Middle frontal gyrus (tissue), 1 donor: Measurements from ENCODE around the gene FST.

Experiments used
- DNase-seq: peaks from one replicate; pipeline ENCODE4 v3.0.0-alpha.2; 2015; ENCODE audit warnings: low spot score; ENCODE audit errors: extremely low spot score

FST gene

GRCh38 chr5:53480416-53481158 lies at the start of gene FST:
Gene FST (plus strand): TSS chr5:53480629. CDS start chr5:53480792, 163 bp downstream.
- no peak for DNase-seq

DNA sequence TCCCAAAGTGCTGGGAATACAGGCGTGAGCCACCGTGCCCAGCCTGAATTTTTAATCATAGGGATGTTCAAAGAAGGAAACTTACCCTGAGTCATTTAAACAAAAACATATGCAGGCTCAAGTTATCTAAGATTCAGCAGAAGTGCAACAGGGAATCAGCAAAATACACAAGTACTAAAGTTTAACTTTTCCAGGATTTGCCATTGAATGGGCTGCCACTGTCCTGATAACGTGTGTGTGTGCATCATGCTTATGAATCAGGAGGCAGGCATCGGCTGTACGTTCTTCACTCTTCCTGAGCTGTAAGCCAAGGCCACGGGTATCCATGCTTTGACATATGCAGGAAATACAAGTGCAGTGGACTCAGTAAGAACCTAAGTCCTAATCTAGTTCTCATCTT lies 48.8 kb upstream of the FST start:
- DNase-seq, result no peak

DNA sequence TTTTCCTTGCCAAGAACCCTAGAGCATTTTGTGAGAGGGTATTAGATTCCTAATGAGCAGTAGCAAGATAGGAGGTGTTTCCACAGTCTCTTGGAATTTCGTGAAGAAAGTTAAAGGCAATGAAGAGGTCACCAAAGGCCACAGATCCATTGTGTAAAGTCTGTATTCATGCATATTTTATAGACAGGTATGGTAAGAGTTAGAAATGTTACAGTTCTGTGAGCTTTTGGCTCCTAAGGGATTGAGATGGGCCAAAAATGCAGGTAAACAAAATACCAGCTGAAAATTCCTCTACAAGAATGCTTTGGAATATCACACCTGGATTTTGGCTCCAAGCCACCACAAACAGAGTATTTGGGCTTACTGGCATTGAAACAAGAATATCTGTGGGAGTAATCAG lies 47.4 kb upstream of the FST start:
- no peak for DNase-seq

- no peak for DNase-seq
Observed at GRCh38 chr5:53434541-53434940, 45.9 kb upstream of the FST start.

DNA sequence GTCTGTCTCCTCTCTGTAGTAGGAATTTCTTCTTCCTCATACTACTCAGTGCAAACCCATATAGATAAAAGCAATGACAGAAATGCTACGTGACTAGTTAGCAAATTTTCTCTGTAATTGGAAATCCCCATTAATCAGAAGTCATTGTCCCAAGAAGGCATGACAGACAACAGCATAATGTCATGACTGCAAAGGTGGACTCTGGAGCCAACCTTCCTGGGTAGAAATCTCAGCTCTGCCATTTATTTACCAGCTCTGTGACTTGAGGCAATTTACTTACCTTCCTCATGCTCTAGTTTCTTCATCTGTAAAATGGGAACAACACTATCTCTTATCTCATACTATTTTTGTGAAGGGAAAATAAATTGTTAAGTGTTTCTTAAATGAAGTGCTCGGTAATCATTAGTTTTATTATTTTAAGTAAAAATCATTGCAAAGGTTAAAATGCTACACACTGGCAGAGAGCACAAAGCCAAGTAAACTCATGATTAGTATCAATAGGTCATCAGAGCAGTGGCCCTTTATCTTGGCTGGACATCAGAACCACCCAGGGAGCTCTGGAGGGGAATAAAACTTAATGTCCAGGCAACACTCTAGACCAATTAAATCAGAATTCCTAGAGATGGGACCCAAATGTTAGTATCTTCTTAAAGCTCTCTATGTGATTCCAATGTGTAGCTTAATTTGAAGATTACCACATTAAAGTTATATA lies 43.8 kb upstream of the FST start:
- no peak for DNase-seq

DNA sequence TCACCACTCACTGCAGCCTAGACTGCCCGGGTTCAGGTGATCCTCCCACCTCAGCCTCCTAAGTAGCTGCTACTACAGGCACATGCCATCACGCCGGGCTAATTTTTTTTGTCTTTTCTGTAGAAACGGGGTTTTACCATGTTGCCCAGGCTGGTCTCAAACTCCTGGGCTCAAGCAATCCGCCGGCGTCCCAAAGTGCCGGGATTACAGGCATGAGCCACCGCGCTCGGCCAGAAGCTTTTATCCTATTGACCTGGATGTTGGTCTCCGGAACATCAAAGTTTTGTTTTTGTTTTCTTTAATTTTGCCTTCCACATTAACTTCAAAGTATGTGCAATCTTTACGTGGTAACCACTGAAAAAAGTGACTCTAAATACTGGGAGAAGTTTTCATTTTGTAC lies 42.4 kb upstream of the FST start:
- DNase-seq, result no peak

- no peak for DNase-seq
Observed at GRCh38 chr5:53438486-53439472, 41.6 kb upstream of the FST start.

GRCh38 chr5:53442961-53443360 lies 37.5 kb upstream of the FST start:
- DNase-seq, result no peak

DNA sequence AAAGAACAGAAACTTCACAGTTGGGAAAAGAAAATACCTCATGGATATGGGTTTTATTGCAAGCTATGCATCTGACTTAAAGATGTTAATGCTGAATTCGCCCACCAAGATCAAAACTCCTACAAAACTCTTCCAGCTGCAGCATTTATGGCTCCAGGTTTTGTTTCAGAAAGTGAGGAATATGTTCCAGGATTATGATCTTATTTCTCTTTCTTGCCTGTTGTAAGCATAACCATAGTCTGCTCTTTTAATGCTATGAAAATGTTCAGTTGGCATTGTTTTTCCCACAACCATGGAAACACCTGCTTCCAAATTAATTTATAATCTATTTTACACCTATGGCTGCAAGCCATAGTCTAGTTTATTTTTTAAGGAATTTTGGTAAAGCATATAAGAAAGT lies 34.9 kb upstream of the FST start:
- no peak for DNase-seq

GRCh38 chr5:53446908-53447307 lies 33.5 kb upstream of the FST start:
- no peak for DNase-seq

DNA sequence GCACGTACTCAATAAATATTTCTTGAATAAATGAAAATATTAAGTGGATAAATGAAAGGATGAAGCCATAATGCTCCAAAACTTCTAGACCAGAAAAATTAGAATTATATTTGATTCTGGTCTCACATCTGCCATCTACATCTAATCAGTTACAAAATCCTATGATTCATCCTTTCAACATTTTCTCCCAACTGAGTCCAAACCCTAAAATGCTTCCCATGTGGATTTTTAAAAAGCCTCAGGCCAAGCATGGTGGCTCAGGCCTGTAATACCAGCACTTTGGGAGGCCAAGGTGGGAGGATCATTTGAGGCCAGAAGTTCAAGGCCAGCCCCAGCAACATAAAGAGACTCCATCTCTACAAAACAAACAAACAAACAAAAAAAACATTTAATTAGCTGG lies 31.6 kb upstream of the FST start:
- no peak for DNase-seq

DNA sequence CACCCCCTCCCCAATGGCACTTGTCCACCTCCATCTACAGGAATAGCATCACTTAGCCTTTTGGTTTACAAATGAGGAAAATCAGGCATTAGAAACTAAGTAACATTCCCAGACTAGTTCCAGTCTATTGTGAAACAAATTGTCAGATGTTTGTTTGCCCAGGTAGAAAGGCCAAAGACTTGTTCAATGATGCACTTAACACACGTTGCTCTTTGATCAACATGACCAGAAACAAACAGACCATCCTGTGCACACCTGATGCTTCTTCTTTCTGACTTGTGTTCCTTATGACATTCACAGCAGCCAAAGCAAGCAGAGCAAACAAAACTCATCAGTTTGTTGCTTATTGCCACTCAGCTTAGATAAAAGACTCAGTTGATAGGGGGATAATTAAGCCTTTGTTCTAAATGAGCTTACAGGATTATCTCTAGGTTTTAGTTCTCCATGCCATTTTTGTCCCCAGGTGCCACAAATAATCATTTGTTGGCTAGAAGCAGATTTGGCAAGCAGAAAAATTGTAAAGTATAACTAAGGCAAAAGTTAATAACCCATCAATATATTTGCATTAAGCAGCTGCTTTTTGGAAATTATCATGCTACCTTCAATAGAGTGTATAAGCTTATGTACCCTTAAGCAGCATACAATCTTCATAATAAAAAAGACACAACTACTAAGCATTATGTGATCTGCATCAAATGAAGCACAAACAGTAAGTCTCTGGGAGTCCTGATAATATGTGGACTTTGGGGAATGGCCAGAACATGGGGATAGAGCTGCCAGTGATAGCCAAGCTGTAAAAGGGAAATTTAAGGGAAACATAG lies 26.3 kb upstream of the FST start:
- DNase-seq, result no peak

- no peak for DNase-seq
Observed at GRCh38 chr5:53454719-53455000, 25.8 kb upstream of the FST start.

DNA sequence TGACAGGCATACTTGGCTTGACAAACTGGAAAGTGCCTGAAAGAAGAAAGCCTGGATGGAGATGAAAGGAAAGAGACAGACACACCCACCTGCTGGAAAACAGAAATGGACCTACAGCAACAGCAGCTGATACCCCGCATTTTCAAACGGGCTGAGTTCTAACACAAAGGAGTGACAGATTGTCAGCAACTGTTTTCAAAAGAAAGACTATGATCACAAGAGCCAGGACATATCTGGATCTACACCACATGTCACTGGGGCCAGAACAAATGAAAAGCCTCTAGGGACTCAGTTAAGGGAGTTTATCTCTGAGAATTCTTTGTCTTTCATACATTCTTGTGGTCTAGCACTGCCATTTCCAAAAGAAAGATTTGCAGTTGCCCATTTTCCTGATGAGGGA lies 24.1 kb upstream of the FST start:
- no peak for DNase-seq

DNA sequence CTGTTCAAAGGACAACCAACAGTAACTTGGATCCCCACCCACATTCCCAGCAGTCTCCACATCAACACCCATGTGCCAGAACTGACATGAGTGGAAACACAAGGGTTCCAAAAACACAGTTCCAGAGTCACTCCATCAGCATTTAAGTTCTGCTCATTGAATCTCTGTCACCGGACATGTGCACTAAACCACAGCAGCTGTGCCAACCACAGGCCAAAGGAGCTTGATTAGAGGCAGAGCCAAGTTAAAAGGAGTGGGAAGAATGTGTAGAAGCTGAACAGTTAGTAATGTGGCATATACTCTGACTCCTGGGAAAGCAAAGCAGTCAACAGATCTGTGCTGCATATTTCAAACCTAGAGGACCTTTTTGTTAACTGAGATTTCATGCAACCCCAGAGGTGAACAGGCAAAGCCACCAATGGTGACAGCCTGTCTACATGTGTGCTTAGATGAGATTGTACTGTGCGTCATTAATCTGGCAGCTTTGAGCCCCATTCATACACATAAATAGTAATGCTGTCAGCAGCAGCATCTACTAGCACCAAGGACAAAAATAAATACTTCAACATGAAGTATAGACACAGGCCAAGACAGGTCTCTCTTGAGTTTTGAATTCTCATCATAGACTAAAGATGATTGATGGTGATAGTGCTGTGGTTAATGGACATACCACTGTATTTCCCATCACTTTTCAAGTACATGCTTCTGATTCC lies 16.4 kb upstream of the FST start:
- no peak for DNase-seq

DNA sequence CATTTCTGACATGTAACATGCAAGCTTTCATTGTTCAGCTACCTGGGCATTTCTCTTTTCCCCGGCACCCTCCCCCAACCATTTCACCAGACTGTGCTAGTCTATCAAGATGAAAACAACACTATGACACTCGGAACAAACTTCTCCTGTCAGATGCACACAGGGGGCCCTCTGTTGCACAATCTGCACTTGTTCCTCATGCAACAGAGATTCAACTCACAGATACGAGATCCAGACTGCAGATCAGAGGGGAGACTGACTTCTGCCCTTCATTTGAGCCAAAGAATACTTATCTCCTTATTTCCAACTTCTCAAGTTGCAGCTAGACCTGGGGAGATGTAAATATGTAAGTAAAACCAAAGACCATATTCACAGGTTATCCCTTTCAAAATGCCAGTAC lies 15.7 kb upstream of the FST start:
- DNase-seq, result no peak

DNA sequence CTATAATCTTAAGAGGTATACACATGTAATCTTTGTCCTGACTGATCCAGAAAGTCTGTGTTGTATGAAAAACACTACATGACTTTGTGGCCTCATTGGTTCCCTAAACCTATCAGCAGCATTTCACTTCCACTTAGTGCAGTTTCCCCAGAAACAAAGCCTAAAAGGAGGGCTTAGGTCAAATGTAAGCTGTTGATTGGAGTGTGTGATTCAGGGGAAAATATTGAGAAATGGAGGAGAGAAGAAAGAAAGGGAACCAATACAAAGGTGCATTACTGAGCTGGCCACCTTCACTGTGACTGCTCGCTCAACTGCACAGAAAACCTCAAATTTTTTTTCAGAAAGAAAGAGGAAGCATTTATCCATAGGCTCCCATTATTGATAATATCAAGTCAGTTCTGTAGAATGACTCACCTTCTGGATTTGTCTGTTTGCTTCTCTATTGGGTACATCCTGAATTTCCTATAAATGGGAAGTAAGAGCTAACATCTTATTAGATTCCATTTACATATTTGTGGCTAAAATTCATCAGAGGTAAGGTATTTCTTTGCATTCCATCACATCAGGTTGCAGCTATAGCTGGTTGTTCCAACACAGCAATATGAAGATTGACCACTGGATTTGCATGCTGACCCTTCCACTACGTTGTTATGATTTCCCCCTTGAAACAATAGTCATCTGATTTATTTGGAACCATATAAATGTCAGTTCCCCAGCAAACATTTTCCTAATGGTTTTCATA lies 10.3 kb upstream of the FST start:
- no peak for DNase-seq

DNA sequence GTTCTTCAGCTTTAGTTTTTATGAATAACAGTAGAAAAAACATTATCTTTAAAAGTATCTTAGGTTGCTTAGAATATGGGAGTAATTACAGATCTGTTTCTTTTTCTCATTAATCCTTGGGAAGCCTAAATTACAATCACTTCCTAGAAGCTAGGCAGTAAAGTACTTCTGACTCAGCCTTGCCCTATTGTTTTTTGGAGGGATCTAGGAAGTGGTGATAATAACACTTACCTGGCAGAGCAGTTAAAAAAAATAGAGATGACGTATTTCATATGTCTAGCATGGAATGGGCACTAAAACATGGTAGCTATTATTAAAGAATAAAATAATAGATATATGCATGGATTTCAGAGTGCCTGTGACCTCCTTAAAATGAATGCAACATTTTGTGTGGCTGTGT lies 8.2 kb upstream of the FST start:
- DNase-seq, result no peak

DNA sequence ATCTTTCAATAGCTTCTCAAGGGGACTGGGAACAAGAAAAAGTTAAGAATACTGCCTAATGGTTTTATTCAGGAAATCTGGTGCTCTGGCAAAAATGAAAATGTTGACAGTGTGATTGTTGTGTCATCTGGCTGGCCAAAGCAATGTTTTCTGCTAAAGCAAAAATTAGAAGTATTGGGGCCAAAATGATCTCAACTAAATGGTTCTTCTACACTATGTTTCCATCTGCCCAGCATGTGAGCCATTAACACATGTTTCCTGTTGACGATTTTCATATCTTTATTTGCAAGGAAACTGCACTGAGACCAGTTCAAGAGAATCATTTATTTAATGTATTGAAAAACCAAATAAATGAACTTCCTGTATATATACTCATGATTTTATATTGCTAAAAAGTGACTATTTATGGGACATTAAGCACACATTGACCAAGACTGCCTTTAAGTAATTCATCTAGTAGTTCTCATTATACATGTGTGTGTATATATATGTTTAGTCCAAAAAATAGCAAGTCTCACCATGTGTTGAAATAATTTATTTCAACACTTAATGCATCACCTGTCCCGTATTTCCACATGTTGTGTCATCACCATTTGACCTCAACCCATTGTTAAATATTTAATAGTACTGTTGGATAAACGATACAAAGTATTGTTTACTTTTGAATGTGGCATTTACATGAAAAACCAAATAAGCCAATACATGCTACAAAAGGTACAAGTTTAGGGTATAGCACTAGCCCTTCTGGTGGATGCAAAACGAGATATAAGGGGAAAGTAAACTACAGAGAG lies 7.5 kb upstream of the FST start:
- DNase-seq, result no peak
